Measurements from ENCODE around the gene FAF1. TPM values are rescaled to one million over a fixed set of nuclear protein-coding genes. Genes with fewer than 3 reads are reported as not detected.

FAF1 gene
- total RNA-seq, 2 donors from 2014 or later, result 25.5 to 68.6 TPM

DNA sequence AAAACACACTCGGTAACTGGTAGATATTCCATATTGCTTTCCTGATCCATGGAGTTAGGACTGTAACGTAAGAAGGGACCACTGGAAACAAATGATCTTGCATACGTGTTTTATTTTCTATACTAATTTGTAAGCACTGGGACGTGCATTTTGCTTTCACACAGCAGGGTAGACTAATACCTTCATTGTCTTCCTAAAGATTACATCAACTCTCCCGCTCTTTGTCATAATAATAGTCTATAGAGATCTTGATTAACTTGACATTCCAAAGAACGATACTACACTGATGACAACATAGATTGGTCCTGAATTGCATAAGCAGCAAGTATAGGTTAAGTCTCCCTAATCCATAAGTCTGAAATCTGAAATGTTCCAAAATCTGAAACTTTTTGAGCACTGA lies 166.5 kb downstream of the FAF1 start:
- Histone ChIP-seq H3K36me3 (no peaks in the 10 kb centered on the region), H3K27me3 (replicated peaks; ENCODE audit: insufficient read depth) (no peaks in the 10 kb centered on the region), H3K27ac (no peak overlapping the region), H3K9me3 (no peaks in the 10 kb centered on the region), H3K4me1 (ENCODE audit: control insufficient read depth in 1 of 2, low read depth in 2 of 2) (peaks cover 4 to 10% of the 10 kb centered on the region in 2 donors), H3K4me3 (no peak overlapping the region)
- TF ChIP-seq CTCF (IDR thresholded peaks at IDR 0.05), result no peak
- ATAC-seq (ENCODE audit: insufficient number of reproducible peaks, low FRiP score, low read depth), result no peak
- DNase-seq (ENCODE audit: low spot score), result no peak

- ATAC-seq (ENCODE audit: insufficient number of reproducible peaks, low FRiP score, low read depth) (no peak), DNase-seq (ENCODE audit: low spot score) (no peak)
- Histone ChIP-seq H3K27me3 (replicated peaks; ENCODE audit: insufficient read depth) (no peaks in the 10 kb centered on the region), H3K36me3 (no peaks in the 10 kb centered on the region), H3K4me3 (no peak overlapping the region), H3K4me1 (ENCODE audit: control insufficient read depth in 1 of 2, low read depth in 2 of 2) (no peaks in the 10 kb centered on the region), H3K9me3 (no peaks in the 10 kb centered on the region), H3K27ac (no peak overlapping the region)
- TF ChIP-seq CTCF (IDR thresholded peaks at IDR 0.05), result no peak
Observed at GRCh38 chr1:50787266-50787665, 172.8 kb downstream of the FAF1 start.

DNA sequence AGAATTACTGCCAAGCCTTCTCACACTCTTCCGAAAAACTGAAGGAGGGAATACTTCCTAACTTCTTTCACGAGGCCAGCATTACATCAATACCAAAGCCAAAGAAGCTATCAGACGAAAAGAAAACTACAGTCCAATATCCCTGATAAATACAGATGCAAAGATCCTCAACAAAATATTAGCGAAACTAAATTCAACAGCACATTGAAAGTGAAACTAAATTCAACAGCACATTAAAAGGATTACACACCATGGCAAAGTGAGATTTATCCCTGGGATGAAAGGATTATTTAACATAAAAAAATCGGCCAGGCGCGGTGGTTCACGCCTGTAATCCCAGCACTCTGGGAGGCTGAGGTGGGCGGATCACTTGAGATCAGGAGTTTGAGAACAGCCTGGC lies 176.8 kb downstream of the FAF1 start:
- DNase-seq (ENCODE audit: low spot score), result no peak
- Histone ChIP-seq H3K4me3 (peak overlapping the region; percentile 18), H3K27ac (no peak overlapping the region), H3K9me3 (no peaks in the 10 kb centered on the region), H3K4me1 (ENCODE audit: control insufficient read depth in 1 of 2, low read depth in 2 of 2) (no peaks in the 10 kb centered on the region), H3K27me3 (replicated peaks; ENCODE audit: insufficient read depth) (no peaks in the 10 kb centered on the region), H3K36me3 (no peaks in the 10 kb centered on the region)
- no peak for TF ChIP-seq CTCF (IDR thresholded peaks at IDR 0.05)
- ATAC-seq (ENCODE audit: insufficient number of reproducible peaks, low FRiP score, low read depth), result no peak

GRCh38 chr1:50780797-50781196 lies 179.3 kb downstream of the FAF1 start:
- H3K36me3 ChIP-seq, result no peaks in the 10 kb centered on the region
- no peaks in the 10 kb centered on the region for H3K27me3 ChIP-seq (replicated peaks; ENCODE audit: insufficient read depth)
- DNase-seq (ENCODE audit: low spot score) (no peak), ATAC-seq (ENCODE audit: insufficient number of reproducible peaks, low FRiP score, low read depth) (no peak)
- no peaks in the 10 kb centered on the region for H3K9me3 ChIP-seq
- no peak overlapping the region for H3K4me3 ChIP-seq
- no peak overlapping the region for H3K27ac ChIP-seq
- H3K4me1 ChIP-seq (ENCODE audit: control insufficient read depth in 1 of 2, low read depth in 2 of 2), result no peaks in the 10 kb centered on the region
- no peak for TF ChIP-seq CTCF (IDR thresholded peaks at IDR 0.05)

- no peak for TF ChIP-seq CTCF (IDR thresholded peaks at IDR 0.05)
- ATAC-seq (ENCODE audit: insufficient number of reproducible peaks, low FRiP score, low read depth) (no peak), DNase-seq (ENCODE audit: low spot score) (no peak)
- Histone ChIP-seq H3K4me1 (ENCODE audit: control insufficient read depth in 1 of 2, low read depth in 2 of 2) (no peaks in the 10 kb centered on the region), H3K27me3 (replicated peaks; ENCODE audit: insufficient read depth) (no peaks in the 10 kb centered on the region), H3K4me3 (no peak overlapping the region), H3K9me3 (no peaks in the 10 kb centered on the region), H3K27ac (no peak overlapping the region), H3K36me3 (no peaks in the 10 kb centered on the region)
Observed at GRCh38 chr1:50779801-50780200, 180.3 kb downstream of the FAF1 start.

Measured in thoracic aorta (tissue), 2 donors.